Stimulated activated CD4-positive, alpha-beta T cell treated with anti-CD3 and anti-CD28 coated beads, Interleukin-12 subunit alpha, Interleukin-12 subunit beta, amount 100 ng/mL, for 48 hours (primary cell): ENCODE results near the gene GTF2E1.
A peak's percentile ranks its signal among the peaks of the same experiment; 100 is the strongest.
"Not testable (repeated sequence)": the region's sequence is repeated elsewhere in the genome, so short reads cannot be mapped to it uniquely, and the experiment has no call there.

Experiments
- DNase-seq, 3 donors: peaks; one replicate each; pipeline ENCODE4 v3.0.0-alpha.2; 2020; ENCODE audit warnings: low read depth in 2 of 3, low spot score in 1 of 3

Gene GTF2E1

DNA sequence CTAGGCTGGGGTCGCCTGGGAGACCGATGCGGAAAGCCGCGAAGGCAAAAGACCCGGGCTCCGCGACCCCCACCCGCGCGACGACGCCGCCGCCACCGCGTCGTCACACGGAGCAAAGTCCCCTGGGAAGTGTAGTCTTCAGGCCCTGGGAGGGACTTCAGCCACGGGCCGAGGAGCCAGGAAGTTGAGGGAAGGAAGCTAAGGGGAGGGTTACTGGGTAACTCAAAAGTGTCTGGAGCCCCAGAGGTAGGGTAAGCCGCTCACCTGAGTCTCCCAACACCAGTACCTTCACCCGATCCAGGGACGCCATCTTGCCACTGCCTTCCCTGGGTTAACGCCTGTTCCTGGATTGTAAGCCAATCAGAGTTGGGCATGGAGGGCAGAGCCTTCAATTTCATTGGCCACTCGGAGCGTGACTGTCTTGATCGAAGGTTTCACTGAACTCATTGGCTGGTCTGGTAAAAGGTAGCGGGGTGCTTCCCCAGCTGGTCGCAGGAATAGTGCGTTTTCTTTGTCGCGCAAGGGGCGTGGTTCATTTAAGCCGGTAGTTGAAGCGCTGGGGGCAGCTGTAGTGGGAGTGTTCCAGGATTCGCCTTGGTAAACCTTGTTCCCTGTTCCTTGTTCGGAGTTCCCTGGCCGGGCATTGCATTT is at the start of gene GTF2E1, which contains the start of gene RABL3:
Gene GTF2E1, plus strand, starts transcription at position 547 of the 651 bp plus-strand sequence. CDS start 7,809 bp downstream, outside the sequence.
Gene RABL3, minus strand, starts transcription at position 319 of the 651 bp plus-strand sequence. Its CDS starts 9 bp downstream, at position 310.
- DNase-seq: peak; percentile 90 to 98 (median 94)

GRCh38 chr3:120693439-120694171 is 48.9 kb upstream of the GTF2E1 start:
- no peak for DNase-seq

DNA sequence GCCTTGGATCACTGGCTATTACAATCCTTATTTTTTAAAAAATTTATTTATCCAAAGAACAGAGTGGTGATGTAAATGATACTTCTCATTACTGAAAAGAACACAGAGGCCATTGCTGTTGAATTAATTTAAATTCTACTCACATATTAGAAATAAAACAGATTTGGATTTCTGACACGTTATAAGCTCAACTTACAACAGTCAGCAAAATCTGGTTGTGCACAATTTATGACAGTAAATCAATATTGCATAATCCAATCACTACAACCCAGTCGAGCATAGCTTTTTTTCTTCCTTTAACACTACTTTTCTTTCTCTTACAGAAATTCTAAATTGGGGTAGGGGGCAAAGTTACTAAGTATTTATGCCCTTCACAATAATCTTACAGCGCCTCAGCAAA is 43.2 kb upstream of the GTF2E1 start:
- no peak for DNase-seq

- no peak for DNase-seq
Observed at GRCh38 chr3:120705884-120706582, 36.5 kb upstream of the GTF2E1 start.

DNA sequence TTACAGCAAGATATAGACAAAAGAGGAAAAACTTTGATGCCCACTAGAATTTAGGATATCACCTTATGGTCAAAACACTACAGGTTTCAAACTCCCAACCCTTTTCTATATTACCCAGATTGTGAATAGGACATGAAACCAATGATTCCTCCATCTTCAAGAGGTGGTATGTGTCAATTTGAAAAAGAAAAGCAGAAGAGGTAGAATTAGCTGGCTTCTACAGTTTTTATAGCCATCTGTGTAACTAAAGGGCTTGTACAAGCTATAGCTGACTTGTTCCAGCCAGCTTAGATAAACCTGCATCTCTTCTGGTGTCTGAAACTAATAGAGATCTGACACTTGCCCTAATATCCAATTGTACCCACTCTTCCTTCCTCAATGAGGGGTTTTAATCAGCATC is 35.6 kb upstream of the GTF2E1 start:
- no peak for DNase-seq

- no peak for DNase-seq
Observed at GRCh38 chr3:120708408-120708807, 34.1 kb upstream of the GTF2E1 start.

DNA sequence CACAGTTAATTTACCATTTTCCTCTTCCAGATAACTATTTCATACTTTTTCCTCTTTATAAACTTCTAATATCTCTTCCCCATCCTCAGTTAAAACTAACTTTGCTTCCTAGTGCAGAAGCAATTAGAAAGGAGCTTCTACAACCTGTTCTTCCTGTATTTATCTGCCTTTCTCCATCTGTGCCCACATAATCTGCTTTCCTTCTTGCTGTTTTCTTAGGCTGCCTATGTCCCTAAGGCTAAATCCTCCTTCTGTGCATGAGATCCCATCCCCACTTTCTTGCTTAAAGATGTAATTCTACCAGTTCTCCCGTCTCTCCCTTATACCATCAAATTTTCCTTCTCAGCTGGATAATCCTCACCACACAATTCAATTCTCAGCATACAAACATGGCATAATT is 32.2 kb upstream of the GTF2E1 start:
- DNase-seq: no peak

- DNase-seq: no peak
Observed at GRCh38 chr3:120713262-120713661, 29.3 kb upstream of the GTF2E1 start.

DNA sequence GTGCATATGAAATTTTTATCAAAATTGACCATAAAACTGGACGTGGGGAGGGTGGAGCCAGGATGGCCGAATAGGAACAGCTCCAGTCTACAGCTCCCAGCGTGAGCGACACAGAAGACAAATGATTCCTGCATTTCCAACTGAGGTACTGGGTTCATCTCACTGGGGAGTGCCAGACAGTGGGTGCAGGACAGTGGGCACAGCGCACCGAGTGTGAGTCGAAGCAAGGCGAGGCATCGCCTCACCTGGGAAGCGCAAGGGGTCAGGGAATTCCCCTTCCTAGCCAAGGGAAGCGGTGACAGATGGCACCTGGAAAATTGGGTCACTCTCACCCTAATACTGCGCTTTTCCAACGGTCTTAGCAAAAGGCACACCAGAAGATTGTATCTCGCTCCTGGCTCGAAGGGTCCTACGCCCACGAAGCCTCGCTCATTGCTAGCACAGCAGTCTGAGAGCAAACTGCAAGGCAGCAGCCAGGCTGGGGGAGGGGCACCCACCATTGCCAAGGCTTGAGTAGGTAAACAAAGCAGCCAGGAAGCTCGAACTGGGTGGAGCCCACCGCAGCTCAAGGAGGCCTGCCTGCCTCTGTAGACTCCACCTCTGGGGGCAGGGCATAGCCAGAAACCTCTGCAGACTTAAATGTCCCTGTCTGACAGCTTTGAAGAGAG is 23.2 kb upstream of the GTF2E1 start:
- DNase-seq: peak; percentile 19 to 25 (median 23)

GRCh38 chr3:120726791-120727190 is 15.8 kb upstream of the GTF2E1 start:
- no peak for DNase-seq

- no peak for DNase-seq
Observed at GRCh38 chr3:120730576-120731542, 11.7 kb upstream of the GTF2E1 start.

DNA sequence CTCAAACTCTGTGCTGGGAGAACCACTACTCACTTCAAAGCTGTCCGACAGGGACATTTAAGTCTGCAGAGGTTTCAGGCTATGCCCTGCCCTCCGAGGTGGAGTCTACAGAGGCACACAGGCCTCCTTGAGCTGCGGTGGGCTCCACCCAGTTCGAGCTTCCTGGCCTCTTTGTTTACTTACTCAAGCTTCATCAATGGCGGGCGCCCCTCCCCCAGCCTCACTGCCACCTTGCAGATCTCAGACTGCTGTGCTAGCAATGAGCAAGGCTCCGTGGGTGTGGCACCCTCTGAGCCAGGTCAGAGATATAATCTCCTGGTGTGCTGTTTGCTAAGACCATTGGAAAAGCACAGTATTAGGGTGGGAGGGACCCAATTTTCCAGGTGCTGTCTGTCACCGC is 4.5 kb upstream of the GTF2E1 start:
- DNase-seq: not testable (repeated sequence)

- no peak for DNase-seq
Observed at GRCh38 chr3:120741320-120741719, 1.2 kb upstream of the GTF2E1 start.

- no peak for DNase-seq
Observed at GRCh38 chr3:120741837-120742197, 727 bp upstream of the GTF2E1 start.

DNA sequence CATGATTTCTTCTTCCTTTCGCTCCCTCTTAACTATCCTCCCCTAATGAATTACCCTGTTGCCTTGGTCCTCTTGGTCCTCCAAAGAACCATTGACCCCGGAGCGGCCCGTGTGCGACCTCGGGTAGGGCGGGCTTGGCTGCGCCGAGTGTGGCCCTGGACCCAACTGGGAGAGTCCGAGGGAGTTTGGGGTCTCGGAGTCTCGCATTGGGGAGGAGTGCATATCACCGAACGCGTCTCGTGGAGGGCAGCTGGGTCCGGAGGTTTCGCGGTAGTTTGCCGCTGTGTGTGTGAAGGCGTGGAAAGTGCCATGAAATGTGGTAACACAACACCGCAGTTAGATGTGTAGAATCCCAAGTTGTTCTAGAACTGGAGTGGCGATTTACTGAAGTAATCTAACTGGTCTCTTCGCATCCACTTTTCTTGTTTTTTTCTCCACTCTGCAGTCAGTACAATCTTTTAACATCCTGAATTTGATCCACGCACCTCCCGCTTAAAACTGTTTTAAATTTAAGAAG is 363 bp downstream of the GTF2E1 start:
- DNase-seq: peak in 1 of 3 donors; percentile 9

DNA sequence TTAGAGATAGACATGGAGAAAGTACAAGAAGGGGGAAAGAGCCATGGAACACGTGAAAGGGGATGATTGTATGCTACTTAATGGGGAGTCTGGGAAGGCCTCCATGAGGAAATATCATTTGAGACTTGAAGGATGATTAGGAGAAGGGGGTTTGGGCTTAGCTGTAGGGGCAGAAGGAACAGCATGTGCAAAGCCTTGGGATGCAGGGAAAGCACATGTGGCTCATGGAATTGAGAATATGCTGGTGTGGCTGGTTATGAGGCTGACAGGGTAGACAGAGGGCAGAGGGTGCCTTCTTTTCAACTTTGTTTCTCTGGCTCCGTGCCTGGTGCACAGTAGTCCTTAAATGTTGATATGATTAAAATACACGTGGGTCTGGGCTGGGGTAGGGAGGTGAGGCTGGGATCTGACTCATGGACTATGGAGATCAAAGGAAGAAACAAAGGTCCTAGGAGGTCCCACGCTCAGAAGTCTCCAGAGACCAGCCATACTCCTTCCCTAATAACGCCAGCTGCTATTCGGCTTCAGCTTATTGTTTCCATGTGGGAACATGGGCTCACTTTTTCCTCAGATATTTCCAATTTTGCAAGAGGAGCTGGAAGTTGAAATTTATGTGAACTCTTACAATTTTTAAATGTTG is 1.1 kb downstream of the GTF2E1 start:
- no peak for DNase-seq

- no peak for DNase-seq
Observed at GRCh38 chr3:120745466-120745865, 2.9 kb downstream of the GTF2E1 start.

DNA sequence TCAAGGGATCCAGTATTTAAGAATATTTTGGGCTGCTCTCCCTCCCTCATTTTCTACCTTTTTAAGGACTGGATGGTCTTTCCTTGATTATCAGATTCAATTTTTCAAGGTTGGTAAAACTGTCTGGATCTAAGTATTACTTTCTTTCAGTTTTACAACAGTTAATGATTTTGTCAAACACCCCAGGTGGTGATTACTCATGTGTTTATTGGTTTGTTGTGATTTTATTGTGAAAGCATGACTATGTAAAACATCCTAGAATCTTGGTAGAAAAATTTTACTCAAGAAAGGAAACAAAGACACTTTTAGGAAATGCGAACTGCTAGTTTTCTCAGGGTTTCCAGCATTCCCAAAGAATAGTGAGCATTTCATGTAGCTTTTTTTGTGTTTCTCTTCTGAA is 7.3 kb downstream of the GTF2E1 start:
- DNase-seq: no peak

DNA sequence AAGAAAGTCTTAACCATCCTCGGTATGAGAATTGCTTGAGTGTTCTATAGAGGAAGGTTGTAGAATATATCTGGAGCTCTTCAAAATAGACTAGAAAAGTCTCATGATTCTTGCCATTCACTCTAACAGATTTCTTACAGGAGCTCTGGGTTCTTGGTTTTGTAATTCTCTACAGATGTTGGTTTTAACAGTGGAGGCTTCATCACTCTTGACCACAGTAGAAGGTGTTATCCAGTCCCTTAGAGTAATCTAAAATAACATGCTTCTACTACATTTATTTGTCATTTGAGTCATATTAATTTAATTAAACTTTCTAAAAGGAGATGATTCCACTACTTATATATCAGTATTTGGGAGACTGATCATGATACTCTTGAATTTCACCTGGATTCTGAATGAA is 9.7 kb downstream of the GTF2E1 start:
- no peak for DNase-seq

DNA sequence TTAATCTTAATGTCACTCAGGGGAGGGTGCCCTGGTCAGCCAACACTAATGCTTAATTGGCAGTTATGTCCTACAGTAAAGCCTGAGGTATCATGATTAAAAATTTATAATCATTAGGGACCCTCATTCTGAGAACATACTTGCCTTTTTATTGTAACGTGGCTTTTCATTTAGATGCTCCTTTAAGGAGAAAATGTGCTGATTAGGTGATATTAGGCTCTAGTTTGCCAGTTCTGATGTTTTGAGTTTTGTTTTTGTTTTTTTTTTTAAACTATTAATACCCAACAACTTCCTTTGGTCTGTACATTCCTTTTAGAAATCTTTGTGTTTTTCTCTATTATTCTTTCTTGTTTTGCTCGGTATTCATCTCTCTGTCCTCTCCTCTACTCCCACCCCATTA is 10.3 kb downstream of the GTF2E1 start:
- no peak for DNase-seq
